ENCODE measurements around the gene GPR176.

Gene GPR176

DNA sequence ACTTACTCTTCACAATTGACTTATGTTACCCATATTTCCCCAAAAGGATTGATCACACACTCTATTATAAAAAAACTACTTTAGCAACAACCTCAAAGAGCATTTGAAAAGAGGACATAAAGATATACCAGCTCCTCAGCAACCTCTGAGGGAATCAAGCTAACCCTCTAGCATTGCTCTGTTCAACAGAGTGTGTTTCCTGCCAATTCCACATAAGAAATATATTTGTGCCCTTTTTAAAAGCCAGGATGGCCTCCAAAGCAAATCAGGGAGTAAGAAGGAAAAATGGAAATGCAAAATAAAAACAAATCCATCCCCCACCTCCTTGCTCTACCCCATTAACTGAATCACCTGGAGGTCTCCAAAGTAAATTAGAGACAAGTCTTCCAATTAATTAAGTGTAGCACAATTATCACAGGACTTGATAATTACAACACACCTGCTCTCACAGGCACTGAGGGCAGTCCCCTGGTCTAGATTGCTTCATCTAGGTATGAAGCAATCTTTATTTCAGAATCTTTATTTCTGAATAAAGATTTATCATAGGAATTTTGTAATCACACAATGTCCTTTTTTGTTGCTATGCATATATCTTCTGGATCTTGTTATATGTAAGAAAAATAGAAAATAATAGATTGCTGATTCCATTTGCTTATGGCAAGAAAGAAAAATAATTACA lies 34.8 kb downstream of the GPR176 start:
- CTCF ChIA-PET, result no interaction called here
- H3K27ac ChIP-seq (ENCODE audit: extremely low read depth, low read depth, low read length), result no peak overlapping the region

DNA sequence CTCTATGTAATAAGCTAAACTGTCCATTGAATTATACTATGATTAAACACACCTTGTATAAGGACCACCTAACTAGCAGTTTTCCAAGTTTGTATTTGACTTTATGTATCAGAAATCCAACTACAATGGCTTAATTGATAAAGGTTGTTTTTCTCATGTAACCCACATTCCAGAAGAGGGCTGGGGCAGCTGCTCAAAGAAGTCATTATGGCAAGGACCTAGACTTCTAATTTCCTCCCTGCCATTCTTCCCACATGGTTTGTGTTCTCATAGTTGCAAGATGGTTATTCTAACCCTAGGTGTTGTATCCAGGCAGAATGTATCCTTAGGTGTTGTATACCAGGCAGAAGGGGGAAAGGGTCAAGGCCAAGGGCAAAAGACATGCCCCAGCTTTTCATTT lies 35.7 kb downstream of the GPR176 start:
- no peaks in the 10 kb centered on the region for H3K9me3 ChIP-seq (ENCODE audit: control insufficient read depth, insufficient read depth, low read depth, low read length)
- ChIA-PET POLR2A (no interaction called here), CTCF (interaction anchor here (0.6 kb wide), 2 partner anchors 9 to 95 kb away, joined by 3 read pairs; no protein-coding TSS in a partner anchor)
- H3K4me1 ChIP-seq (ENCODE audit: control insufficient read depth, insufficient read depth, low read length), result peaks cover 2% of the 10 kb centered on the region; the same call in 1 of the 2 replicates
- TF ChIP-seq ZNF777 (tag by site-specific recombination; IDR thresholded peaks at IDR 0.05; ENCODE audit: borderline replicate concordance), result no peak
- TF ChIP-seq MZF1 (tag by site-specific recombination; IDR thresholded peaks at IDR 0.05; ENCODE audit: borderline replicate concordance), result no peak
- no peak for TF ChIP-seq ZFHX2 (tag by site-specific recombination; conservative IDR thresholded peaks at IDR 0.05)
- no peak for TF ChIP-seq KLF1 (tag by site-specific recombination; IDR thresholded peaks at IDR 0.05)
- no peak for TF ChIP-seq ZNF311 (tag by site-specific recombination; IDR thresholded peaks at IDR 0.05; ENCODE audit: borderline replicate concordance)
- TF ChIP-seq ZNF473 (tag by site-specific recombination; IDR thresholded peaks at IDR 0.05), result no peak
- TF ChIP-seq, protein P1, sequence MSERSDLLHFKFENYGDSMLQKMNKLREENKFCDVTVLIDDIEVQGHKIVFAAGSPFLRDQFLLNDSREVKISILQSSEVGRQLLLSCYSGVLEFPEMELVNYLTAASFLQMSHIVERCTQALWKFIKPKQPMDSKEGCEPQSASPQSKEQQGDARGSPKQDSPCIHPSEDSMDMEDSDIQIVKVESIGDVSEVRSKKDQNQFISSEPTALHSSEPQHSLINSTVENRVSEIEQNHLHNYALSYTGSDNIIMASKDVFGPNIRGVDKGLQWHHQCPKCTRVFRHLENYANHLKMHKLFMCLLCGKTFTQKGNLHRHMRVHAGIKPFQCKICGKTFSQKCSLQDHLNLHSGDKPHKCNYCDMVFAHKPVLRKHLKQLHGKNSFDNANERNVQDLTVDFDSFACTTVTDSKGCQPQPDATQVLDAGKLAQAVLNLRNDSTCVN (tag by site-specific recombination; optimal IDR thresholded peaks at IDR 0.05), result no peak
- TF ChIP-seq ZNF354C (tag by site-specific recombination; IDR thresholded peaks at IDR 0.05; ENCODE audit: borderline replicate concordance, low read depth), result no peak
- TF ChIP-seq ZNF600 (tag by site-specific recombination; IDR thresholded peaks at IDR 0.05), result no peak
- TF ChIP-seq GFI1B (tag by site-specific recombination; IDR thresholded peaks at IDR 0.05), result no peak
- no peak for TF ChIP-seq YY2 (tag by site-specific recombination; IDR thresholded peaks at IDR 0.05)
- no peak for TF ChIP-seq YY1 (tag by site-specific recombination; IDR thresholded peaks at IDR 0.05)
- TF ChIP-seq TRIM28 (IDR thresholded peaks at IDR 0.05; ENCODE audit: borderline replicate concordance, low read length), result no peak
- TF ChIP-seq, protein P2, sequence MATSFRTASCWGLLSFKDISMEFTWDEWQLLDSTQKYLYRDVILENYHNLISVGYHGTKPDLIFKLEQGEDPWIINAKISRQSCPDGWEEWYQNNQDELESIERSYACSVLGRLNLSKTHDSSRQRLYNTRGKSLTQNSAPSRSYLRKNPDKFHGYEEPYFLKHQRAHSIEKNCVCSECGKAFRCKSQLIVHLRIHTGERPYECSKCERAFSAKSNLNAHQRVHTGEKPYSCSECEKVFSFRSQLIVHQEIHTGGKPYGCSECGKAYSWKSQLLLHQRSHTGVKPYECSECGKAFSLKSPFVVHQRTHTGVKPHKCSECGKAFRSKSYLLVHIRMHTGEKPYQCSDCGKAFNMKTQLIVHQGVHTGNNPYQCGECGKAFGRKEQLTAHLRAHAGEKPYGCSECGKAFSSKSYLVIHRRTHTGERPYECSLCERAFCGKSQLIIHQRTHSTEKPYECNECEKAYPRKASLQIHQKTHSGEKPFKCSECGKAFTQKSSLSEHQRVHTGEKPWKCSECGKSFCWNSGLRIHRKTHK (tag by site-specific recombination; IDR thresholded peaks at IDR 0.05), result no peak
- TF ChIP-seq ZSCAN30 (tag by site-specific recombination; IDR thresholded peaks at IDR 0.05), result no peak
- TF ChIP-seq, protein P3, sequence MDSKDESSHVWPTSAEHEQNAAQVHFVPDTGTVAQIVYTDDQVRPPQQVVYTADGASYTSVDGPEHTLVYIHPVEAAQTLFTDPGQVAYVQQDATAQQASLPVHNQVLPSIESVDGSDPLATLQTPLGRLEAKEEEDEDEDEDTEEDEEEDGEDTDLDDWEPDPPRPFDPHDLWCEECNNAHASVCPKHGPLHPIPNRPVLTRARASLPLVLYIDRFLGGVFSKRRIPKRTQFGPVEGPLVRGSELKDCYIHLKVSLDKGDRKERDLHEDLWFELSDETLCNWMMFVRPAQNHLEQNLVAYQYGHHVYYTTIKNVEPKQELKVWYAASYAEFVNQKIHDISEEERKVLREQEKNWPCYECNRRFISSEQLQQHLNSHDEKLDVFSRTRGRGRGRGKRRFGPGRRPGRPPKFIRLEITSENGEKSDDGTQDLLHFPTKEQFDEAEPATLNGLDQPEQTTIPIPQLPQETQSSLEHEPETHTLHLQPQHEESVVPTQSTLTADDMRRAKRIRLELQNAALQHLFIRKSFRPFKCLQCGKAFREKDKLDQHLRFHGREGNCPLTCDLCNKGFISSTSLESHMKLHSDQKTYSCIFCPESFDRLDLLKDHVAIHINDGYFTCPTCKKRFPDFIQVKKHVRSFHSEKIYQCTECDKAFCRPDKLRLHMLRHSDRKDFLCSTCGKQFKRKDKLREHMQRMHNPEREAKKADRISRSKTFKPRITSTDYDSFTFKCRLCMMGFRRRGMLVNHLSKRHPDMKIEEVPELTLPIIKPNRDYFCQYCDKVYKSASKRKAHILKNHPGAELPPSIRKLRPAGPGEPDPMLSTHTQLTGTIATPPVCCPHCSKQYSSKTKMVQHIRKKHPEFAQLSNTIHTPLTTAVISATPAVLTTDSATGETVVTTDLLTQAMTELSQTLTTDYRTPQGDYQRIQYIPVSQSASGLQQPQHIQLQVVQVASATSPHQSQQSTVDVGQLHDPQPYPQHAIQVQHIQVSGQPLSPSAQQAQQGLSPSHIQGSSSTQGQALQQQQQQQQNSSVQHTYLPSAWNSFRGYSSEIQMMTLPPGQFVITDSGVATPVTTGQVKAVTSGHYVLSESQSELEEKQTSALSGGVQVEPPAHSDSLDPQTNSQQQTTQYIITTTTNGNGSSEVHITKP (tag by site-specific recombination; IDR thresholded peaks at IDR 0.05), result no peak
- no peaks in the 10 kb centered on the region for H3K36me3 ChIP-seq (ENCODE audit: control insufficient read depth in 2 of 2, insufficient read depth in 1 of 2, low read length in 2 of 2)
- no peak overlapping the region for H3K4me3 ChIP-seq (ENCODE audit: low read depth, low read length)
- no peak overlapping the region for H3K27ac ChIP-seq (ENCODE audit: extremely low read depth, low read depth, low read length)

More for the DNA sequence above, 34.8 kb downstream of the GPR176 start:
- Histone ChIP-seq H3K9me3 (ENCODE audit: control insufficient read depth, insufficient read depth, low read depth, low read length) (no peaks in the 10 kb centered on the region), H3K36me3 (ENCODE audit: control insufficient read depth in 2 of 2, insufficient read depth in 1 of 2, low read length in 2 of 2) (no peaks in the 10 kb centered on the region), H3K4me1 (ENCODE audit: control insufficient read depth, insufficient read depth, low read length) (peaks cover 2% of the 10 kb centered on the region; the same call in 1 of the 2 replicates), H3K4me3 (ENCODE audit: low read depth, low read length) (no peak overlapping the region)
- POLR2A ChIA-PET, result no interaction called here
- TF ChIP-seq ZNF214 (tag by site-specific recombination; IDR thresholded peaks at IDR 0.05; ENCODE audit: borderline replicate concordance) (no peak), SP7 (tag by site-specific recombination; IDR thresholded peaks at IDR 0.05) (no peak), ZNF184 (tag by site-specific recombination; IDR thresholded peaks at IDR 0.05) (no peak), ZNF146 (tag by site-specific recombination; IDR thresholded peaks at IDR 0.05) (no peak), ZNF521 (tag by site-specific recombination; IDR thresholded peaks at IDR 0.05) (no peak)
- TF ChIP-seq, protein P4, sequence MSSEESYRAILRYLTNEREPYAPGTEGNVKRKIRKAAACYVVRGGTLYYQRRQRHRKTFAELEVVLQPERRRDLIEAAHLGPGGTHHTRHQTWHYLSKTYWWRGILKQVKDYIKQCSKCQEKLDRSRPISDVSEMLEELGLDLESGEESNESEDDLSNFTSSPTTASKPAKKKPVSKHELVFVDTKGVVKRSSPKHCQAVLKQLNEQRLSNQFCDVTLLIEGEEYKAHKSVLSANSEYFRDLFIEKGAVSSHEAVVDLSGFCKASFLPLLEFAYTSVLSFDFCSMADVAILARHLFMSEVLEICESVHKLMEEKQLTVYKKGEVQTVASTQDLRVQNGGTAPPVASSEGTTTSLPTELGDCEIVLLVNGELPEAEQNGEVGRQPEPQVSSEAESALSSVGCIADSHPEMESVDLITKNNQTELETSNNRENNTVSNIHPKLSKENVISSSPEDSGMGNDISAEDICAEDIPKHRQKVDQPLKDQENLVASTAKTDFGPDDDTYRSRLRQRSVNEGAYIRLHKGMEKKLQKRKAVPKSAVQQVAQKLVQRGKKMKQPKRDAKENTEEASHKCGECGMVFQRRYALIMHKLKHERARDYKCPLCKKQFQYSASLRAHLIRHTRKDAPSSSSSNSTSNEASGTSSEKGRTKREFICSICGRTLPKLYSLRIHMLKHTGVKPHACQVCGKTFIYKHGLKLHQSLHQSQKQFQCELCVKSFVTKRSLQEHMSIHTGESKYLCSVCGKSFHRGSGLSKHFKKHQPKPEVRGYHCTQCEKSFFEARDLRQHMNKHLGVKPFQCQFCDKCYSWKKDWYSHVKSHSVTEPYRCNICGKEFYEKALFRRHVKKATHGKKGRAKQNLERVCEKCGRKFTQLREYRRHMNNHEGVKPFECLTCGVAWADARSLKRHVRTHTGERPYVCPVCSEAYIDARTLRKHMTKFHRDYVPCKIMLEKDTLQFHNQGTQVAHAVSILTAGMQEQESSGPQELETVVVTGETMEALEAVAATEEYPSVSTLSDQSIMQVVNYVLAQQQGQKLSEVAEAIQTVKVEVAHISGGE (tag by site-specific recombination; conservative IDR thresholded peaks at IDR 0.05; ENCODE audit: low read depth), result no peak
